GM12878 (cell line): ENCODE data around the gene ABHD2. TPM values are rescaled to one million over a fixed set of nuclear protein-coding genes. Genes with fewer than 3 reads are reported as not detected.

Experiments
- ATAC-seq: fragments of 200-7000 bp; cut with Tn5 transposase; 3 replicates; pipeline ENCODE4 v1.9.1; 2020; ENCODE audit warnings: mild to moderate bottlenecking, moderate library complexity
- BruUV-seq: library from RNA; stranded (reverse); fragments of 400-500 nt; replicated peaks from 2 replicates; lab custom pipeline; 2021; lab: Mats Ljungman, UMichigan
- CTCF ChIA-PET: fragments of 300-600 bp; sonication (Branson Sonifier 250); formaldehyde crosslinking; extraction: SDS; loops from one replicate; lab custom pipeline; 2021; ENCODE audit warnings: inconsistent platforms; lab: Yijun Ruan, JAX
- POLR2A ChIA-PET: fragments of 350-600 bp; formaldehyde crosslinking; extraction: SDS; loops from one replicate; lab custom pipeline; 2021; ENCODE audit warnings: inconsistent platforms; lab: Charles Lee
- RAD21 ChIA-PET: fragments of 300-600 bp; sonication (Branson Sonifier 250); formaldehyde crosslinking; loops from one replicate; lab custom pipeline; 2023; ENCODE audit warnings: antibody characterized with exemption; ENCODE audit not compliant: unreplicated experiment; lab: Charles Lee
- SMC1A ChIA-PET: fragments of 300-600 bp; sonication (Branson Sonifier 250); formaldehyde crosslinking; loops from one replicate; lab custom pipeline; 2023; ENCODE audit not compliant: unreplicated experiment, uncharacterized antibody; lab: Charles Lee
- DNase-seq: peaks from one replicate; pipeline ENCODE4 v3.0.0-alpha.2; 2011; ENCODE audit warnings: low read depth, low spot score
- FAIRE-seq: peaks from 3 replicates; lab custom pipeline; 2011; peaks lifted over from hg19 to GRCh38; lab: Jason Lieb, UNC
- H2AFZ ChIP-seq: 2 replicates; pipeline ENCODE4 v1.6.0; 2011; ENCODE audit warnings: low read depth, low read length, control low read depth; ENCODE audit not compliant: control insufficient read depth
- H3K27ac ChIP-seq: 2 replicates; pipeline ENCODE4 v1.5.1; 2011; ENCODE audit warnings: control low read depth; ENCODE audit not compliant: control insufficient read depth, insufficient read depth
- H3K27me3 ChIP-seq, 2 experiments: replicated peaks in 1 of 2; 2 replicates each; pipeline versions ENCODE4 v1.6.0 to v1.6.1; 2011; ENCODE audit warnings: low read length in 1 of 2; ENCODE audit not compliant: control insufficient read depth in 2 of 2, insufficient read depth in 2 of 2
- H3K36me3 ChIP-seq, 2 experiments: 2 replicates each; pipeline ENCODE4 v1.5.1; 2011; ENCODE audit warnings: low read length in 1 of 2; ENCODE audit not compliant: control insufficient read depth in 2 of 2, insufficient read depth in 2 of 2
- H3K4me1 ChIP-seq: 2 replicates; pipeline ENCODE4 v1.6.1; 2011; ENCODE audit warnings: mild to moderate bottlenecking, low read length, moderate library complexity, mixed read lengths; ENCODE audit not compliant: control insufficient read depth, insufficient read depth
- H3K4me2 ChIP-seq: 2 replicates; pipeline ENCODE4 v1.6.0; 2011; ENCODE audit warnings: control low read depth; ENCODE audit not compliant: control insufficient read depth, insufficient read depth
- H3K4me3 ChIP-seq: fragments of 200-600 bp; sonication (generic); 2 replicates; pipeline ENCODE4 v1.5.1; 2016
- H3K79me2 ChIP-seq: 2 replicates; pipeline ENCODE4 v1.6.0; 2011; ENCODE audit warnings: low read length; ENCODE audit not compliant: control insufficient read depth, insufficient read depth
- H3K9ac ChIP-seq: 2 replicates; pipeline ENCODE4 v1.8.0; 2011; ENCODE audit warnings: low read length, control low read depth, mixed read lengths; ENCODE audit not compliant: control insufficient read depth, insufficient read depth
- H3K9me3 ChIP-seq: replicated peaks from 3 replicates; pipeline ENCODE4 v1.5.1; 2011; ENCODE audit warnings: mild to moderate bottlenecking, low read length; ENCODE audit not compliant: control insufficient read depth, insufficient read depth
- H4K20me1 ChIP-seq: 2 replicates; pipeline ENCODE4 v1.6.0; 2011; ENCODE audit not compliant: control insufficient read depth, insufficient read depth
- CREM ChIP-seq: IDR thresholded peaks from 2 replicates; pipeline ENCODE4 v1.6.1; 2014; ENCODE audit warnings: antibody characterized with exemption, low read depth
- E4F1 ChIP-seq: fragments of 450-650 bp; IDR thresholded peaks from 2 replicates; pipeline ENCODE4 v1.6.1; 2018; ENCODE audit warnings: borderline replicate concordance, mild to moderate bottlenecking; ENCODE audit not compliant: partially characterized antibody
- PAX5 ChIP-seq: IDR thresholded peaks from 2 replicates; pipeline ENCODE4 v1.6.1; 2011; ENCODE audit warnings: low read depth, low read length, borderline replicate concordance
- PAX8 ChIP-seq: fragments of 450-650 bp; IDR thresholded peaks from 2 replicates; pipeline ENCODE4 v1.6.1; 2017; ENCODE audit warnings: mild to moderate bottlenecking, moderate library complexity
- POLR2A ChIP-seq: IDR thresholded peaks from 2 replicates; pipeline ENCODE4 v1.6.1; 2011; ENCODE audit warnings: low read depth, mild to moderate bottlenecking, low read length
- TCF12 ChIP-seq: IDR thresholded peaks from 2 replicates; pipeline ENCODE4 v1.6.1; 2011; ENCODE audit warnings: low read depth, mild to moderate bottlenecking, low read length
- TCF3 ChIP-seq: IDR thresholded peaks from 2 replicates; pipeline ENCODE4 v1.6.1; 2012; ENCODE audit warnings: low read depth, mild to moderate bottlenecking, low read length, borderline replicate concordance; ENCODE audit not compliant: insufficient read depth
- WRNIP1 ChIP-seq: IDR thresholded peaks from 2 replicates; pipeline ENCODE4 v1.6.1; 2011; ENCODE audit warnings: low read depth, low read length, improper control_type of control experiment, borderline replicate concordance
- YY1 ChIP-seq: IDR thresholded peaks from 2 replicates; pipeline ENCODE4 v1.6.1; 2011; ENCODE audit warnings: low read depth, mild to moderate bottlenecking, low read length
- ZZZ3 ChIP-seq: IDR thresholded peaks from 2 replicates; pipeline ENCODE4 v1.6.1; 2011; ENCODE audit warnings: low read depth; ENCODE audit not compliant: control insufficient read depth, insufficient read length
- WGBS: methylation state at CpG from one replicate; pipeline ENCODE4 v1.1.6; 2016; ENCODE audit warnings: low lambda C conversion rate; ENCODE audit not compliant: insufficient replicate concordance, insufficient coverage; ENCODE audit errors: missing lambda C conversion rate; 5-methylcytosine and 5-hydroxymethylcytosine counted together
- in situ Hi-C: fragments of 300-500 bp; cut with MboI; formaldehyde crosslinking; loops from 9 replicates; pipeline ENCODE4 v1.14.3; 2018; ENCODE audit warnings: mixed read lengths
- intact Hi-C: fragments of 100-400 bp; cut with micrococcal nuclease; formaldehyde crosslinking; loops from one replicate; pipeline ENCODE4 v1.14.2; 2022; ENCODE audit not compliant: unreplicated experiment
- polyA plus RNA-seq, 11 experiments: library from polyadenylated mRNA; depleted of rRNA in 4 of 11; unstranded in 6 of 11; stranded (reverse) in 5 of 11; fragments of >200 nt; fragmentation: Nextera tagmentation in 4 of 11; fragmentation: Illumina TruSeq in 1 of 11; extraction: Ambion mirVana in 4 of 11; extraction: Trizol in 1 of 11; gene quantifications; 1 replicate in 1 of 11; 2 replicates in 10 of 11; pipeline versions ENCODE4 v1.2.1 to v1.2.3, GENCODE V29; 2011 to 2016; ENCODE audit warnings: inconsistent platforms in 2 of 11, missing spikeins in 2 of 11, low read depth in 1 of 11
- total RNA-seq, 4 experiments: library from RNA; depleted of rRNA in 3 of 4; stranded (reverse); fragments of >200 nt in 3 of 4; fragmentation: Illumina TruSeq in 1 of 4; extraction: Trizol in 1 of 4; gene quantifications; 2 replicates each; pipeline versions ENCODE4 v1.2.1 to v1.2.3, GENCODE V29; 2013 to 2021

ABHD2 gene
- total and polyA plus RNA-seq, 10 of the 15 experiments (the other 5 are each of a cell fraction or from before 2014, with no cell fraction given): 1.2 to 33.6 (median 20.4) TPM

GRCh38 chr15:89114990-89115389 is 26.7 kb downstream of the ABHD2 start:
- peaks cover 8% of the 10 kb centered on the region; the same call in 1 of the 2 replicates for H3K4me1 ChIP-seq
- no peaks in the 10 kb centered on the region for H3K9me3 ChIP-seq
- H3K36me3 ChIP-seq: peaks cover 5 to 12% of the 10 kb centered on the region in 2 experiments; a peak in 3 of 4 replicates
- RAD21 ChIA-PET: interaction anchor here (1.4 kb wide), 1 partner anchor 27 kb away, joined by 8 read pairs; the partner anchor contains the start of gene ABHD2
- ATAC-seq (no peak), FAIRE-seq (no peak), DNase-seq (no peak)
- no peak overlapping the region for H3K9ac ChIP-seq
- intact Hi-C loops (loop anchor here (5.0 kb wide), 1 partner anchor 58 kb away; no protein-coding TSS in a partner anchor), in situ Hi-C loops (no loop called here)
- H3K27me3 ChIP-seq: no peaks in the 10 kb centered on the region
- POLR2A ChIA-PET: interaction anchor here (0.6 to 1.8 kb wide), 5 partner anchors 8 to 171 kb away, joined by 3 to 8 read pairs (median 3); no protein-coding TSS in a partner anchor
- CTCF ChIA-PET: interaction anchor here (0.8 to 5.8 kb wide), 7 partner anchors 14 to 220 kb away, joined by 3 to 65 read pairs (median 4); partner anchors contain the start of genes ABHD2 and HAPLN3
- no peak for TF ChIP-seq ZZZ3
- no peak for TF ChIP-seq TCF3
- TF ChIP-seq WRNIP1: no peak
- no peak for TF ChIP-seq TCF12
- no peak for TF ChIP-seq CREM
- TF ChIP-seq PAX8: no peak
- WGBS: 64% methylated on average over 3 of the region's 3 CpGs
- no peaks in the 10 kb centered on the region for H4K20me1 ChIP-seq
- SMC1A ChIA-PET: interaction anchor here (1.0 to 7.4 kb wide), 9 partner anchors 11 to 65 kb away, joined by 3 to 123 read pairs (median 4); partner anchors contain the start of gene ABHD2
- no peak overlapping the region for H2AFZ ChIP-seq
- H3K27ac ChIP-seq: no peak overlapping the region
- H3K4me3 ChIP-seq: no peak overlapping the region
- no peaks in the 10 kb centered on the region for H3K79me2 ChIP-seq
- no TSS peak for BruUV-seq
- H3K4me2 ChIP-seq: no peak overlapping the region

GRCh38 chr15:89115547-89115946 is 27.3 kb downstream of the ABHD2 start:
- WGBS: 94% methylated on average over 5 of the region's 5 CpGs
- in situ Hi-C loops (no loop called here), intact Hi-C loops (no loop called here)
- ATAC-seq (no peak), DNase-seq (no peak)
- no TSS peak for BruUV-seq
- Histone ChIP-seq H3K79me2 (no peaks in the 10 kb centered on the region), H3K9ac (no peak overlapping the region), H3K4me2 (no peak overlapping the region), H3K27me3 (no peaks in the 10 kb centered on the region), H3K36me3 (peaks cover 5 to 12% of the 10 kb centered on the region in 2 experiments; a peak in 3 of 4 replicates), H3K4me3 (no peak overlapping the region), H4K20me1 (no peaks in the 10 kb centered on the region), H2AFZ (no peak overlapping the region), H3K27ac (no peak overlapping the region), H3K4me1 (peaks cover 8% of the 10 kb centered on the region; the same call in 1 of the 2 replicates)
- SMC1A ChIA-PET: interaction anchor here (1.1 to 7.4 kb wide), 6 partner anchors 10 to 52 kb away, joined by 3 to 123 read pairs (median 4); partner anchors contain the start of gene ABHD2
- POLR2A ChIA-PET: interaction anchor here (0.6 kb wide), 1 partner anchor 171 kb away, joined by 3 read pairs; no protein-coding TSS in a partner anchor
- RAD21 ChIA-PET: interaction anchor here (1.4 kb wide), 1 partner anchor 28 kb away, joined by 8 read pairs; the partner anchor contains the start of gene ABHD2
- no peak for TF ChIP-seq POLR2A
- TF ChIP-seq E4F1: no peak
- no peak for TF ChIP-seq PAX5
- no peak for TF ChIP-seq YY1
- TF ChIP-seq, all 136 proteins: peak for 0
- no peak for FAIRE-seq
- CTCF ChIA-PET: interaction anchor here (0.8 to 6.2 kb wide), 6 partner anchors 13 to 57 kb away, joined by 3 to 65 read pairs (median 18); partner anchors contain the start of gene ABHD2
- no peaks in the 10 kb centered on the region for H3K9me3 ChIP-seq
